Heart left ventricle (tissue), 16 donors: ENCODE data around the gene NT5C2. TPM values are rescaled to one million over a fixed set of nuclear protein-coding genes. Genes with fewer than 3 reads are reported as not detected.
"Not testable (repeated sequence)": the region's sequence is repeated elsewhere in the genome, so short reads cannot be mapped to it uniquely, and the experiment has no call there.

Source experiments
- ATAC-seq, 4 donors: fragments of 200-7000 bp; cut with Tn5 transposase; one replicate each; pipeline ENCODE4 v1.9.1; 2020 to 2022; ENCODE audit warnings: moderate library complexity in 4 of 4, mild to moderate bottlenecking in 3 of 4, moderate number of reproducible peaks in 1 of 4
- DNase-seq, 5 donors: peaks; one replicate each; pipeline ENCODE4 v3.0.0-alpha.2; 2020
- H3K27ac ChIP-seq, 12 donors: fragments of 200-600 bp; sonication (generic) in 4 of 12; one replicate each; pipeline versions ENCODE4 v1.5.0 to v1.8.0; 2016 to 2022; ENCODE audit warnings: mild to moderate bottlenecking in 2 of 12
- H3K27me3 ChIP-seq, 9 donors: fragments of 200-600 bp; sonication (generic) in 2 of 9; one replicate each; pipeline versions ENCODE4 v1.5.1 to v1.8.0; 2016 to 2022; ENCODE audit warnings: mild to moderate bottlenecking in 3 of 9
- H3K36me3 ChIP-seq, 9 donors: fragments of 200-600 bp; sonication (generic) in 2 of 9; one replicate each; pipeline versions ENCODE4 v1.5.0 to v1.8.0; 2018 to 2022; ENCODE audit warnings: mild to moderate bottlenecking in 2 of 9
- H3K4me1 ChIP-seq, 12 donors: fragments of 200-600 bp; sonication (generic) in 4 of 12; one replicate each; pipeline versions ENCODE4 v1.5.0 to v1.8.0; 2016 to 2022; ENCODE audit warnings: mild to moderate bottlenecking in 3 of 12
- H3K4me3 ChIP-seq, 12 donors: fragments of 200-600 bp; sonication (generic) in 4 of 12; one replicate each; pipeline versions ENCODE4 v1.5.0 to v1.8.0; 2017 to 2022; ENCODE audit warnings: mild to moderate bottlenecking in 9 of 12, moderate library complexity in 4 of 12
- H3K9me3 ChIP-seq, 12 donors: fragments of 200-600 bp; sonication (generic) in 4 of 12; one replicate each; pipeline versions ENCODE4 v1.5.0 to v1.8.0; 2016 to 2022; ENCODE audit warnings: mild to moderate bottlenecking in 1 of 12
- POLR2A ChIP-seq, 2 donors: fragments of 450-650 bp; IDR thresholded peaks; one replicate each; pipeline ENCODE4 v1.6.1; 2017; ENCODE audit warnings: antibody characterized with exemption in 2 of 2, mild to moderate bottlenecking in 2 of 2, moderate library complexity in 2 of 2
- WGBS, 4 donors: extraction: QIAGEN DNeasy Blood & Tissue Kit in 2 of 4; methylation state at CpG; one replicate each; pipeline versions ENCODE4 v1.1.5 to v1.1.7; 2013 to 2018; 5-methylcytosine and 5-hydroxymethylcytosine counted together
- intact Hi-C, 10 donors: fragments of 100-400 bp; cut with DNase I; formaldehyde crosslinking; loops; one replicate each; pipeline versions ENCODE4 v1.11.1 to v1.14.2; 2022
- polyA plus RNA-seq, 2 donors: library from polyadenylated mRNA; stranded (reverse); fragments of 200-250 nt; gene quantifications; one replicate each; pipeline ENCODE4 v1.2.3, GENCODE V29; 2013
- total RNA-seq, 9 donors: library from RNA; depleted of rRNA in 2 of 9; stranded (reverse); fragments of >200 nt in 2 of 9; fragmentation: NEBNext Ultra II Directional in 3 of 9; extraction: Animal tissue kit (Norgen Biotek cat#: 25700) in 3 of 9; gene quantifications; one replicate each; pipeline versions ENCODE4 v1.1.0 to v1.2.4, GENCODE V29; 2016 to 2023
- TF ChIP-seq, protein P1 (sequence below), 12 donors: fragments of 200-600 bp; sonication (generic) in 4 of 12; IDR thresholded peaks; one replicate each; pipeline versions ENCODE4 v1.5.0 to v1.8.0; 2018 to 2022; ENCODE audit warnings: antibody characterized with exemption in 12 of 12, mild to moderate bottlenecking in 5 of 12
- donor health status: ischemic (EF 13 %, LVEDD 7.1; RV severe dilation, severe dysfunction).
- donor health status: healthy with polysubstance abuse.
- donor health status: DM: no; HTN: yes; CAD: no.
- donor health status: DM: no; HTN: no; CAD: no.
- donor health status: ischemic (EF 25% LVEDD 6.9; RV normal size, moderate dysfunction).
- donor health status: ischemic (EF 25% LVEDD 5.7; RV mildly dilated, moderate dysfunction).
- donor health status: healthy.
- donor health status: DM: yes; HTN: yes; CAD: no.
- donor health status: ischemic (EF 35%, LVEDD 5.7; RV mildly dilated, moderate dysfunction).
- donor health status: nonischemic (EF 11% LVEDD 7.7; RV severe dilation, severe dysfunction).
- donor health status: DM: yes; HTN: yes; CAD: no.
- donor health status: PGD.
- donor health status: ischemic (EF 29% LVEDD 5.4; RV normal size, mild dysfunction).
- donor health status: nonischemic (EF 23%, LVEDD 6.1; RV moderate dilation, normal function).

NT5C2 gene
- total and polyA plus RNA-seq, 11 donors: 26.2 to 70.6 (median 43.6) TPM

DNA sequence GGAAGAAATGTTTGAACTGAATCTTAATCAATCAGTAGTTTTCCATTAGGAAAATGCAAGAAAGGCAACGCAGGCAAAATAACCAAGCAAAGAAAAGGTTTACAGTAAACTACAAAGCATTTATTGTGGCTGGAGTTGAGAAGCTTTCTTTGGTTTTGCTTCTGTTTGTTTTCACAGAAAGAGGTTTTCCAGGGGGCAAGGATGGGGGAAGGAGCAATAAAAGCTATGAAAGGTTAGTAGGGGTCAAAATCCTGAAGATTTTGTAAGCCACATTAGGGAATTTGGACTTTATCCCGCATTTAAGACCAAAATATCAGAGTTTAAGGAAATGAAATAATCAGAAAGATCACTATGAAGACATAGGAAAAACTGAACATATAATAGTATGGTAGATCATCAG, 51.1 kb downstream of the NT5C2 start:
- DNase-seq (no peak), ATAC-seq (no peak)
- peaks cover 0 to 39% (median 21%) of the 10 kb centered on the region in 12 donors for H3K4me1 ChIP-seq
- H3K36me3 ChIP-seq: peaks cover 0 to 54% (median 41%) of the 10 kb centered on the region in 9 donors
- intact Hi-C loops: loop anchor here in 1 of 10 donors (10.0 kb wide), 1 partner anchor 53 kb away; the partner anchor contains the start of gene NT5C2
- WGBS, 4 donors: 75 to 91% (median 87%) methylated on average over 2 of the region's 2 CpGs
- no peaks in the 10 kb centered on the region for H3K9me3 ChIP-seq
- TF ChIP-seq POLR2A (IDR thresholded peaks at IDR 0.05): no peak
- TF ChIP-seq, protein P1, sequence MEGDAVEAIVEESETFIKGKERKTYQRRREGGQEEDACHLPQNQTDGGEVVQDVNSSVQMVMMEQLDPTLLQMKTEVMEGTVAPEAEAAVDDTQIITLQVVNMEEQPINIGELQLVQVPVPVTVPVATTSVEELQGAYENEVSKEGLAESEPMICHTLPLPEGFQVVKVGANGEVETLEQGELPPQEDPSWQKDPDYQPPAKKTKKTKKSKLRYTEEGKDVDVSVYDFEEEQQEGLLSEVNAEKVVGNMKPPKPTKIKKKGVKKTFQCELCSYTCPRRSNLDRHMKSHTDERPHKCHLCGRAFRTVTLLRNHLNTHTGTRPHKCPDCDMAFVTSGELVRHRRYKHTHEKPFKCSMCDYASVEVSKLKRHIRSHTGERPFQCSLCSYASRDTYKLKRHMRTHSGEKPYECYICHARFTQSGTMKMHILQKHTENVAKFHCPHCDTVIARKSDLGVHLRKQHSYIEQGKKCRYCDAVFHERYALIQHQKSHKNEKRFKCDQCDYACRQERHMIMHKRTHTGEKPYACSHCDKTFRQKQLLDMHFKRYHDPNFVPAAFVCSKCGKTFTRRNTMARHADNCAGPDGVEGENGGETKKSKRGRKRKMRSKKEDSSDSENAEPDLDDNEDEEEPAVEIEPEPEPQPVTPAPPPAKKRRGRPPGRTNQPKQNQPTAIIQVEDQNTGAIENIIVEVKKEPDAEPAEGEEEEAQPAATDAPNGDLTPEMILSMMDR (IDR thresholded peaks at IDR 0.05): no peak
- no peak overlapping the region for H3K27ac ChIP-seq
- no peak overlapping the region for H3K4me3 ChIP-seq
- no peaks in the 10 kb centered on the region for H3K27me3 ChIP-seq

DNA sequence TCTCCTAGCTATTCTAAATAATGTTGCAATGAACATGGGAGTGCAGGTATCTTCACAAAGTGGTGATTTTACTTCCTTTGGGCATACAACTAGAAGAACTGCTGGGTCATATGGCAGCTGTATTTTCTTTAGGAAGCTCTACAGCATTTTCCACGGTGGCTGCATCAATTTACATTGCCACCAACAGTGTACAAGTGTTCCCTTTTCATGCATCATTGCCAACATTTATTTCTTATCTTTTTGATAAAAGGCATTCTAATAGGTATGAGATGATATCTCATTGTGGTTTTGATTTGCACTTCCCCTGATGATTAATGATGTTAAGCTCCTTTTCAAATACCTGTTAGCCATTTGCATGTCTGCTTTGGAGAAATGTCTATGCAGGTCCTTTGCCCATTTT, 52.6 kb downstream of the NT5C2 start:
- intact Hi-C loops: loop anchor here in 1 of 10 donors (10.0 kb wide), 1 partner anchor 54 kb away; the partner anchor contains the start of gene NT5C2
- TF ChIP-seq, protein P1 (IDR thresholded peaks at IDR 0.05): no peak
- no peak for TF ChIP-seq POLR2A (IDR thresholded peaks at IDR 0.05)
- Histone ChIP-seq H3K27ac (no peak overlapping the region), H3K27me3 (no peaks in the 10 kb centered on the region), H3K36me3 (peaks cover 0 to 69% (median 56%) of the 10 kb centered on the region in 9 donors), H3K9me3 (no peaks in the 10 kb centered on the region), H3K4me1 (peaks cover 0 to 26% (median 11%) of the 10 kb centered on the region in 12 donors), H3K4me3 (no peak overlapping the region)
- WGBS, 4 donors: 56 to 69% (median 62%) methylated on average over 1 of the region's 1 CpG
- DNase-seq (no peak), ATAC-seq (no peak)

DNA sequence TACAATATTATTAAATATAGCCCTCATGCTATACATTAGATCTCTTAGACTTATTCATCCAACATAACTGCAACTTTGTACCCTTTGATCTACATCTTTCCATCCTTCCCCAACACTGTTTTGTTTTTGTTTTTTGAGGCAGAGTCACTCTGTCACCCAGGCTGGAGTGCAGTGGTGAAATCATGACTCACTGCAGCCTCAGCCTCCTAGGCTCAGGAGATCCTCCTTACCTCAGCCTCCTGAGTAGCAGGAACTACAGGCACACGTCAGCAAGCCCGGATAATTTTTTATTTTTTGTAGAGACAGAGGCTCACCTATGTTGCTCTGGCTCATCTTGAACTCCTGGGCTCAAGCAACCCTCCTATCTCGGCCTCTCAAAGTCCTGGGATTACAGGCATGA, 53.3 kb downstream of the NT5C2 start:
- no peaks in the 10 kb centered on the region for H3K27me3 ChIP-seq
- no peak for ATAC-seq
- no peak for DNase-seq
- peaks cover 0 to 75% (median 61%) of the 10 kb centered on the region in 9 donors for H3K36me3 ChIP-seq
- peaks cover 0 to 19% (median 7%) of the 10 kb centered on the region in 12 donors for H3K4me1 ChIP-seq
- no peak overlapping the region for H3K27ac ChIP-seq
- TF ChIP-seq, protein P1 (IDR thresholded peaks at IDR 0.05): no peak
- no peak for TF ChIP-seq POLR2A (IDR thresholded peaks at IDR 0.05)
- no peaks in the 10 kb centered on the region for H3K9me3 ChIP-seq
- H3K4me3 ChIP-seq: no peak overlapping the region
- intact Hi-C loops: loop anchor here in 2 of 10 donors (5.0 to 10.0 kb wide), 2 partner anchors 38 to 55 kb away; partner anchors contain the start of gene NT5C2 (in 1 of the 2)
- WGBS, 4 donors: 91 to 98% (median 95%) methylated on average over 3 of the region's 3 CpGs

DNA sequence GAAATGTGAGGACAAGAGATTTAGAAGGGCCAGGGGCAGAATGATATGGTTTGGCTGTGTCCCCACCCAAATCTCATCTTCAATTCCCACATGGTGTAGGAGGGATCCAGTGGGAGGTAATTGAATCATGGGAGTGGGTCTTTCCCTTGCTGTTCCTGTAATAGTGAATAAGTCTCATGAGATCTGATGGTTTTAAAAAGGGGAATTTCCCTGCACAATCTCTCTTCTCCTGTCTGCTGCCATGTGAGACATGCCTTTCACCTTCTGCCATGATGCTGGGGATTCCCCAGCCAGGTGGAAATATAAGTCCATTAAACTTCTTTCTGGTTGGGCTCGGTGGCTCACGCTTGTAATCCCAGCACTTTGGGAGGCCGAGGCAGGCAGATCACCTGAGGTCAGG, 57.9 kb downstream of the NT5C2 start:
- peaks cover 0 to 86% (median 70%) of the 10 kb centered on the region in 9 donors for H3K36me3 ChIP-seq
- intact Hi-C loops: loop anchor here in 1 of 10 donors (5.0 kb wide), 1 partner anchor 33 kb away; no protein-coding TSS in a partner anchor
- H3K27ac ChIP-seq: not testable (repeated sequence)

DNA sequence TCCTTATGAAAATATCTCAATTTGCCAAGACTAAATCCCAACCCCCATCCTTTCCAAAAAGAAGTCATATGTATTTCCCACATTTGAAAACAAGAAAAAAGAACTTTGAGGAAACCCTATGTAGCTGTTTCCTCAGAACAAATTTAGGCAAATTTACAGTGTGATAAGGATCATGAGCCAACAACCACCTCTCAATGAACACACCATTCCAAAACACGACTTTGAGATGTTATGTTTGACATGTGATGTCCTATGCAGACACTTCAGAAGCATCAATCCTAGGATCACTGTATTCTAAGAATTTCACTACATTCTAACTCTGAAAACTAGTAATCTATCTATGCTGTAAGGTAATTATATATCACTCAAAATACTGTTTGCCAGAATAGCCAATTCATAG, 62.2 kb downstream of the NT5C2 start:
- no peak overlapping the region for H3K4me3 ChIP-seq

More for the DNA sequence above, 57.9 kb downstream of the NT5C2 start:
- H3K9me3 ChIP-seq, H3K4me3 ChIP-seq, H3K27me3 ChIP-seq, ATAC-seq, H3K4me1 ChIP-seq, DNase-seq: not testable (repeated sequence)
- WGBS, 4 donors: 83 to 94% (median 92%) methylated on average over 3 of the region's 3 CpGs

DNA sequence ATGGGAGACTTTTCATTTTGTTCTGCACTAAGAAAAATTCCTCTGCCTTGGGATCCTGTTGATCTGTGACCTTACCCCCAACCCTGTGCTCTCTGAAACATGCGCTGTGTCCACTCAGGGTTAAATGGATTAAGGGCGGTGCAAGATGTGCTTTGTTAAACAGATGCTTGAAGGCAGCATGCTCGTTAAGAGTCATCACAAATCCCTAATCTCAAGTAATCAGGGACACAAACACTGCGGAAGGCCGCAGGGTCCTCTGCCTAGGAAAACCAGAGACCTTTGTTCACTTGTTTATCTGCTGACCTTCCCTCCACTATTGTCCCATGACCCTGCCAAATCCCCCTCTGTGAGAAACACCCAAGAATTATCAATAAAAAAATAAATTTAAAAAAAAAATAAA, 62.9 kb downstream of the NT5C2 start:
- DNase-seq, H3K27ac ChIP-seq, intact Hi-C loops, ATAC-seq, H3K9me3 ChIP-seq, H3K27me3 ChIP-seq, H3K4me3 ChIP-seq: not testable (repeated sequence)
- WGBS, 4 donors: 74 to 84% (median 82%) methylated on average over 4 to 5 of the region's 5 CpGs
- Histone ChIP-seq H3K36me3 (peaks cover 0 to 56% (median 21%) of the 10 kb centered on the region in 9 donors), H3K4me1 (peaks cover 0 to 14% (median 8%) of the 10 kb centered on the region in 12 donors)

More for the DNA sequence above, 62.2 kb downstream of the NT5C2 start:
- ATAC-seq (no peak), DNase-seq (no peak)
- Histone ChIP-seq H3K27me3 (no peaks in the 10 kb centered on the region), H3K4me1 (peaks cover 0 to 7% (median 2%) of the 10 kb centered on the region in 12 donors), H3K27ac (no peak overlapping the region), H3K36me3 (peaks cover 0 to 57% (median 29%) of the 10 kb centered on the region in 9 donors), H3K9me3 (no peaks in the 10 kb centered on the region)
- WGBS, 4 donors: 64 to 82% (median 75%) methylated on average over 1 of the region's 1 CpG
- no peak for TF ChIP-seq POLR2A (IDR thresholded peaks at IDR 0.05)
- TF ChIP-seq, protein P1 (IDR thresholded peaks at IDR 0.05): no peak
- intact Hi-C loops: no loop called here
